HEK293 (cell line): ENCODE measurements around the gene ELFN1.

Source experiments
- CTCF ChIA-PET: fragments of 350-600 bp; formaldehyde crosslinking; extraction: SDS; loops from one replicate; lab custom pipeline; 2021; ENCODE audit warnings: antibody characterized with exemption; lab: Yijun Ruan, JAX
- POLR2A ChIA-PET: fragments of 300-600 bp; formaldehyde crosslinking; extraction: SDS; loops from one replicate; lab custom pipeline; 2020; ENCODE audit warnings: antibody characterized with exemption, inconsistent platforms; lab: Yijun Ruan, JAX
- H3K27ac ChIP-seq: fragments of 200-500 bp; sonication (Bioruptor generic); 2 replicates; pipeline ENCODE4 v1.5.1; 2014; ENCODE audit warnings: low read depth, low read length, control low read depth, inconsistent platforms; ENCODE audit errors: extremely low read depth
- H3K36me3 ChIP-seq, 2 experiments: fragments of 200-500 bp in 1 of 2; sonication (Bioruptor generic) in 1 of 2; 1 replicate in 1 of 2; 2 replicates in 1 of 2; pipeline ENCODE4 v1.5.1; 2014 to 2017; ENCODE audit warnings: inconsistent platforms in 2 of 2, low read length in 2 of 2; ENCODE audit not compliant: control insufficient read depth in 2 of 2, insufficient read depth in 1 of 2
- H3K4me1 ChIP-seq: fragments of 200-500 bp; sonication (Bioruptor generic); 2 replicates; pipeline ENCODE4 v1.5.1; 2014; ENCODE audit warnings: mild to moderate bottlenecking, low read length, inconsistent platforms; ENCODE audit not compliant: control insufficient read depth, insufficient read depth
- H3K4me3 ChIP-seq: 2 replicates; pipeline ENCODE4 v1.5.1; 2011; ENCODE audit warnings: low read depth, mild to moderate bottlenecking, control low read depth, low read length, moderate library complexity
- H3K9me3 ChIP-seq: fragments of 200-500 bp; sonication (Bioruptor generic); 2 replicates; pipeline ENCODE4 v1.5.1; 2014; ENCODE audit warnings: low read depth, low read length, inconsistent platforms; ENCODE audit not compliant: control insufficient read depth, insufficient read depth
- BCL11A ChIP-seq: fragments of 450-650 bp; formaldehyde crosslinking; IDR thresholded peaks from 2 replicates; pipeline ENCODE4 v1.5.1; 2016; ENCODE audit warnings: low read depth, missing biosample characterization, missing genetic modification characterization
- GLI4 ChIP-seq: fragments of 450-650 bp; formaldehyde crosslinking; IDR thresholded peaks from 2 replicates; pipeline ENCODE4 v1.5.1; 2016; ENCODE audit warnings: missing biosample characterization, missing genetic modification characterization
- HOXD13 ChIP-seq: sonication (generic); formaldehyde crosslinking; IDR thresholded peaks from 2 replicates; pipeline ENCODE4 v1.8.0; 2022; ENCODE audit warnings: missing genetic modification reagents, borderline replicate concordance
- RBAK ChIP-seq: fragments of 450-650 bp; formaldehyde crosslinking; IDR thresholded peaks from 2 replicates; pipeline ENCODE4 v1.5.1; 2016; ENCODE audit warnings: missing biosample characterization, missing genetic modification characterization
- YY2 ChIP-seq: fragments of 450-650 bp; formaldehyde crosslinking; IDR thresholded peaks from 2 replicates; pipeline ENCODE4 v1.5.1; 2016; ENCODE audit warnings: missing biosample characterization, missing genetic modification characterization
- ZNF140 ChIP-seq: fragments of 450-650 bp; formaldehyde crosslinking; IDR thresholded peaks from 2 replicates; pipeline ENCODE4 v1.5.1; 2016; ENCODE audit warnings: missing biosample characterization, missing genetic modification characterization
- ZNF341 ChIP-seq: fragments of 450-650 bp; formaldehyde crosslinking; IDR thresholded peaks from 2 replicates; pipeline ENCODE4; 2016; ENCODE audit warnings: low read depth, missing biosample characterization, missing genetic modification characterization
- ZNF560 ChIP-seq: fragments of 450-650 bp; formaldehyde crosslinking; IDR thresholded peaks from 2 replicates; pipeline ENCODE4 v1.5.1; 2017; ENCODE audit warnings: missing biosample characterization, missing genetic modification characterization, borderline replicate concordance
- ZNF658 ChIP-seq: fragments of 450-650 bp; formaldehyde crosslinking; IDR thresholded peaks from 2 replicates; pipeline ENCODE4; 2016; ENCODE audit warnings: missing biosample characterization, missing genetic modification characterization
- ZNF660 ChIP-seq: fragments of 450-650 bp; IDR thresholded peaks from 2 replicates; pipeline ENCODE4 v1.5.1; 2018; ENCODE audit warnings: missing biosample characterization, mild to moderate bottlenecking, missing genetic modification characterization
- ZNF670 ChIP-seq: fragments of 450-650 bp; formaldehyde crosslinking; IDR thresholded peaks from 2 replicates; pipeline ENCODE4 v1.5.1; 2016; ENCODE audit warnings: missing biosample characterization, missing genetic modification characterization, low read depth
- ZNF677 ChIP-seq: fragments of 450-650 bp; IDR thresholded peaks from 2 replicates; pipeline ENCODE4 v1.5.0; 2018; ENCODE audit warnings: missing biosample characterization, mild to moderate bottlenecking, missing genetic modification characterization, moderate library complexity
- ZNF777 ChIP-seq: fragments of 450-650 bp; formaldehyde crosslinking; IDR thresholded peaks from 2 replicates; pipeline ENCODE4 v1.5.1; 2017; ENCODE audit warnings: missing biosample characterization, missing genetic modification characterization, borderline replicate concordance
- ZNF785 ChIP-seq: fragments of 450-650 bp; formaldehyde crosslinking; IDR thresholded peaks from 2 replicates; pipeline ENCODE4 v1.5.1; 2016; ENCODE audit warnings: missing biosample characterization, missing genetic modification characterization
- ZNF792 ChIP-seq: fragments of 450-650 bp; formaldehyde crosslinking; IDR thresholded peaks from 2 replicates; pipeline ENCODE4 v1.5.1; 2016; ENCODE audit warnings: missing biosample characterization, missing genetic modification characterization
- TF ChIP-seq, protein P1 (sequence below): fragments of 450-650 bp; formaldehyde crosslinking; IDR thresholded peaks from 2 replicates; pipeline ENCODE4 v1.5.1; 2016; ENCODE audit warnings: missing biosample characterization, missing genetic modification characterization, borderline replicate concordance
- TF ChIP-seq, protein P2 (sequence below): fragments of 450-650 bp; formaldehyde crosslinking; IDR thresholded peaks from 2 replicates; pipeline ENCODE4 v1.5.1; 2017; ENCODE audit warnings: missing biosample characterization, missing genetic modification characterization
- TF ChIP-seq, protein P3 (sequence below): fragments of 450-650 bp; formaldehyde crosslinking; IDR thresholded peaks from 2 replicates; pipeline ENCODE4 v1.5.1; 2016; ENCODE audit warnings: missing biosample characterization, missing genetic modification characterization
- TF ChIP-seq, protein P4 (sequence below): fragments of 450-650 bp; formaldehyde crosslinking; IDR thresholded peaks from 2 replicates; pipeline ENCODE4 v1.5.1; 2016; ENCODE audit warnings: missing biosample characterization, missing genetic modification characterization, low read depth

The ELFN1 gene

DNA sequence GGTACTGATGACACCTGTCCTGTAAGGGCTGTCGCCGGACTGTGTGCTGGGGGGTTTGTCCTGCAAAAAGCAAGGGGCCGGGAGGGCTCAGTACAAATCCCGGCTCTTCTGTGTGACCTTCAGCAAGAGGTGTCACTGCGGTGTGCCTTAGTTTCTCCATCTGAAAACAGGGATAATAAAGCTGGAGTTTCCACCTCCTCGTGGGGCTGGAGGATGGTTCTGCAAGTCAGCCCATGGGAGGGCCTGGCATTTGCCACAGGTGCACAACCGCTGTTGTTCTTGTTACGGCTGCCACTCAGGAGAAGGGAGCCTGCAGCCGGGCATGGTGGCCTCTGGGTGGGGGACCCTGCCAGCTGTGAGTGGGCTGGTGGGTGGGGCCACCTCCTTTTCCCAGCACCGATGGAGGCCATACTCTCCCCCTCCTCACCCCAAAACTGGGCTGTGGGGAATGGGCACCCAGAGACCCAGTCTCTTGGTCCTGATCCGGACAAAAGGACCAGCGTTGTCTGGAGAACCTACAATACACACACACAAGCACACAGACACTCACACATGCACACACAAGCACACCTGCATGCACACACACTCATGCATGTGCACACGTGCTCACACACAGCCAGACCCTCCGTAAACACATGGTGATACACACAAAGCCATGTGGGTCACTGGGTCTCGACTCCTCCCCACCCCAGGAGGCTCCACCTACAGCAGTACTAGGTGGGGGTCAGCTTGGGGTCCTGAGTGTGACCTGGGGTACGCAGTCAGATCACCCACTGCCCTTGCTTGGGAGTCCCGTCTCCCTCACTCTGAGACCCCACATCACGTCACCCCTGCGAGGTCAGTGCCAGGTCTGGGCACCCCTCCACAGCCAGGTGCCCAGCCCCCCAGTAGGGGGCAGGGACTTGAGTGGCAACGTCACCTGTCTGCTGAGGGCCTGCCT is 34.1 kb downstream of the ELFN1 start:
- POLR2A ChIA-PET, result no interaction called here
- TF ChIP-seq ZNF341 (tag by site-specific recombination) (no peak), ZNF792 (no peak), BCL11A (tag by site-specific recombination) (no peak), YY2 (no peak), ZNF140 (tag by site-specific recombination) (no peak), RBAK (tag by site-specific recombination) (no peak), GLI4 (no peak), ZNF560 (no peak), ZNF785 (no peak), ZNF777 (tag by site-specific recombination) (no peak), ZNF670 (tag by site-specific recombination) (no peak), ZNF677 (tag by site-specific recombination) (no peak), HOXD13 (CRISPR knock-in tag) (no peak), ZNF660 (no peak), ZNF658 (tag by site-specific recombination) (no peak)
- TF ChIP-seq, protein P1, sequence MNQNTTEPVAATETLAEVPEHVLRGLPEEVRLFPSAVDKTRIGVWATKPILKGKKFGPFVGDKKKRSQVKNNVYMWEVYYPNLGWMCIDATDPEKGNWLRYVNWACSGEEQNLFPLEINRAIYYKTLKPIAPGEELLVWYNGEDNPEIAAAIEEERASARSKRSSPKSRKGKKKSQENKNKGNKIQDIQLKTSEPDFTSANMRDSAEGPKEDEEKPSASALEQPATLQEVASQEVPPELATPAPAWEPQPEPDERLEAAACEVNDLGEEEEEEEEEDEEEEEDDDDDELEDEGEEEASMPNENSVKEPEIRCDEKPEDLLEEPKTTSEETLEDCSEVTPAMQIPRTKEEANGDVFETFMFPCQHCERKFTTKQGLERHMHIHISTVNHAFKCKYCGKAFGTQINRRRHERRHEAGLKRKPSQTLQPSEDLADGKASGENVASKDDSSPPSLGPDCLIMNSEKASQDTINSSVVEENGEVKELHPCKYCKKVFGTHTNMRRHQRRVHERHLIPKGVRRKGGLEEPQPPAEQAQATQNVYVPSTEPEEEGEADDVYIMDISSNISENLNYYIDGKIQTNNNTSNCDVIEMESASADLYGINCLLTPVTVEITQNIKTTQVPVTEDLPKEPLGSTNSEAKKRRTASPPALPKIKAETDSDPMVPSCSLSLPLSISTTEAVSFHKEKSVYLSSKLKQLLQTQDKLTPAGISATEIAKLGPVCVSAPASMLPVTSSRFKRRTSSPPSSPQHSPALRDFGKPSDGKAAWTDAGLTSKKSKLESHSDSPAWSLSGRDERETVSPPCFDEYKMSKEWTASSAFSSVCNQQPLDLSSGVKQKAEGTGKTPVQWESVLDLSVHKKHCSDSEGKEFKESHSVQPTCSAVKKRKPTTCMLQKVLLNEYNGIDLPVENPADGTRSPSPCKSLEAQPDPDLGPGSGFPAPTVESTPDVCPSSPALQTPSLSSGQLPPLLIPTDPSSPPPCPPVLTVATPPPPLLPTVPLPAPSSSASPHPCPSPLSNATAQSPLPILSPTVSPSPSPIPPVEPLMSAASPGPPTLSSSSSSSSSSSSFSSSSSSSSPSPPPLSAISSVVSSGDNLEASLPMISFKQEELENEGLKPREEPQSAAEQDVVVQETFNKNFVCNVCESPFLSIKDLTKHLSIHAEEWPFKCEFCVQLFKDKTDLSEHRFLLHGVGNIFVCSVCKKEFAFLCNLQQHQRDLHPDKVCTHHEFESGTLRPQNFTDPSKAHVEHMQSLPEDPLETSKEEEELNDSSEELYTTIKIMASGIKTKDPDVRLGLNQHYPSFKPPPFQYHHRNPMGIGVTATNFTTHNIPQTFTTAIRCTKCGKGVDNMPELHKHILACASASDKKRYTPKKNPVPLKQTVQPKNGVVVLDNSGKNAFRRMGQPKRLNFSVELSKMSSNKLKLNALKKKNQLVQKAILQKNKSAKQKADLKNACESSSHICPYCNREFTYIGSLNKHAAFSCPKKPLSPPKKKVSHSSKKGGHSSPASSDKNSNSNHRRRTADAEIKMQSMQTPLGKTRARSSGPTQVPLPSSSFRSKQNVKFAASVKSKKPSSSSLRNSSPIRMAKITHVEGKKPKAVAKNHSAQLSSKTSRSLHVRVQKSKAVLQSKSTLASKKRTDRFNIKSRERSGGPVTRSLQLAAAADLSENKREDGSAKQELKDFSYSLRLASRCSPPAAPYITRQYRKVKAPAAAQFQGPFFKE (tag by site-specific recombination), result no peak
- TF ChIP-seq, protein P2, sequence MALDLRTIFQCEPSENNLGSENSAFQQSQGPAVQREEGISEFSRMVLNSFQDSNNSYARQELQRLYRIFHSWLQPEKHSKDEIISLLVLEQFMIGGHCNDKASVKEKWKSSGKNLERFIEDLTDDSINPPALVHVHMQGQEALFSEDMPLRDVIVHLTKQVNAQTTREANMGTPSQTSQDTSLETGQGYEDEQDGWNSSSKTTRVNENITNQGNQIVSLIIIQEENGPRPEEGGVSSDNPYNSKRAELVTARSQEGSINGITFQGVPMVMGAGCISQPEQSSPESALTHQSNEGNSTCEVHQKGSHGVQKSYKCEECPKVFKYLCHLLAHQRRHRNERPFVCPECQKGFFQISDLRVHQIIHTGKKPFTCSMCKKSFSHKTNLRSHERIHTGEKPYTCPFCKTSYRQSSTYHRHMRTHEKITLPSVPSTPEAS, result no peak
- TF ChIP-seq, protein P3, sequence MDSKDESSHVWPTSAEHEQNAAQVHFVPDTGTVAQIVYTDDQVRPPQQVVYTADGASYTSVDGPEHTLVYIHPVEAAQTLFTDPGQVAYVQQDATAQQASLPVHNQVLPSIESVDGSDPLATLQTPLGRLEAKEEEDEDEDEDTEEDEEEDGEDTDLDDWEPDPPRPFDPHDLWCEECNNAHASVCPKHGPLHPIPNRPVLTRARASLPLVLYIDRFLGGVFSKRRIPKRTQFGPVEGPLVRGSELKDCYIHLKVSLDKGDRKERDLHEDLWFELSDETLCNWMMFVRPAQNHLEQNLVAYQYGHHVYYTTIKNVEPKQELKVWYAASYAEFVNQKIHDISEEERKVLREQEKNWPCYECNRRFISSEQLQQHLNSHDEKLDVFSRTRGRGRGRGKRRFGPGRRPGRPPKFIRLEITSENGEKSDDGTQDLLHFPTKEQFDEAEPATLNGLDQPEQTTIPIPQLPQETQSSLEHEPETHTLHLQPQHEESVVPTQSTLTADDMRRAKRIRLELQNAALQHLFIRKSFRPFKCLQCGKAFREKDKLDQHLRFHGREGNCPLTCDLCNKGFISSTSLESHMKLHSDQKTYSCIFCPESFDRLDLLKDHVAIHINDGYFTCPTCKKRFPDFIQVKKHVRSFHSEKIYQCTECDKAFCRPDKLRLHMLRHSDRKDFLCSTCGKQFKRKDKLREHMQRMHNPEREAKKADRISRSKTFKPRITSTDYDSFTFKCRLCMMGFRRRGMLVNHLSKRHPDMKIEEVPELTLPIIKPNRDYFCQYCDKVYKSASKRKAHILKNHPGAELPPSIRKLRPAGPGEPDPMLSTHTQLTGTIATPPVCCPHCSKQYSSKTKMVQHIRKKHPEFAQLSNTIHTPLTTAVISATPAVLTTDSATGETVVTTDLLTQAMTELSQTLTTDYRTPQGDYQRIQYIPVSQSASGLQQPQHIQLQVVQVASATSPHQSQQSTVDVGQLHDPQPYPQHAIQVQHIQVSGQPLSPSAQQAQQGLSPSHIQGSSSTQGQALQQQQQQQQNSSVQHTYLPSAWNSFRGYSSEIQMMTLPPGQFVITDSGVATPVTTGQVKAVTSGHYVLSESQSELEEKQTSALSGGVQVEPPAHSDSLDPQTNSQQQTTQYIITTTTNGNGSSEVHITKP (tag by site-specific recombination), result no peak
- TF ChIP-seq, protein P4, sequence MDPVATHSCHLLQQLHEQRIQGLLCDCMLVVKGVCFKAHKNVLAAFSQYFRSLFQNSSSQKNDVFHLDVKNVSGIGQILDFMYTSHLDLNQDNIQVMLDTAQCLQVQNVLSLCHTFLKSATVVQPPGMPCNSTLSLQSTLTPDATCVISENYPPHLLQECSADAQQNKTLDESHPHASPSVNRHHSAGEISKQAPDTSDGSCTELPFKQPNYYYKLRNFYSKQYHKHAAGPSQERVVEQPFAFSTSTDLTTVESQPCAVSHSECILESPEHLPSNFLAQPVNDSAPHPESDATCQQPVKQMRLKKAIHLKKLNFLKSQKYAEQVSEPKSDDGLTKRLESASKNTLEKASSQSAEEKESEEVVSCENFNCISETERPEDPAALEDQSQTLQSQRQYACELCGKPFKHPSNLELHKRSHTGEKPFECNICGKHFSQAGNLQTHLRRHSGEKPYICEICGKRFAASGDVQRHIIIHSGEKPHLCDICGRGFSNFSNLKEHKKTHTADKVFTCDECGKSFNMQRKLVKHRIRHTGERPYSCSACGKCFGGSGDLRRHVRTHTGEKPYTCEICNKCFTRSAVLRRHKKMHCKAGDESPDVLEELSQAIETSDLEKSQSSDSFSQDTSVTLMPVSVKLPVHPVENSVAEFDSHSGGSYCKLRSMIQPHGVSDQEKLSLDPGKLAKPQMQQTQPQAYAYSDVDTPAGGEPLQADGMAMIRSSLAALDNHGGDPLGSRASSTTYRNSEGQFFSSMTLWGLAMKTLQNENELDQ (tag by site-specific recombination), result no peak
- Histone ChIP-seq H3K27ac (no peak overlapping the region), H3K4me3 (no peak overlapping the region), H3K4me1 (no peaks in the 10 kb centered on the region), H3K36me3 (no peaks in the 10 kb centered on the region), H3K9me3 (no peaks in the 10 kb centered on the region)
- CTCF ChIA-PET, result interaction anchor here (0.6 to 0.7 kb wide), 2 partner anchors 40 to 125 kb away, joined by 3 read pairs; no protein-coding TSS in a partner anchor
